ENCODE measurements around the gene ITCH.
"Not testable (repeated sequence)": the region's sequence is repeated elsewhere in the genome, so short reads cannot be mapped to it uniquely, and the experiment has no call there.

Gene ITCH

DNA sequence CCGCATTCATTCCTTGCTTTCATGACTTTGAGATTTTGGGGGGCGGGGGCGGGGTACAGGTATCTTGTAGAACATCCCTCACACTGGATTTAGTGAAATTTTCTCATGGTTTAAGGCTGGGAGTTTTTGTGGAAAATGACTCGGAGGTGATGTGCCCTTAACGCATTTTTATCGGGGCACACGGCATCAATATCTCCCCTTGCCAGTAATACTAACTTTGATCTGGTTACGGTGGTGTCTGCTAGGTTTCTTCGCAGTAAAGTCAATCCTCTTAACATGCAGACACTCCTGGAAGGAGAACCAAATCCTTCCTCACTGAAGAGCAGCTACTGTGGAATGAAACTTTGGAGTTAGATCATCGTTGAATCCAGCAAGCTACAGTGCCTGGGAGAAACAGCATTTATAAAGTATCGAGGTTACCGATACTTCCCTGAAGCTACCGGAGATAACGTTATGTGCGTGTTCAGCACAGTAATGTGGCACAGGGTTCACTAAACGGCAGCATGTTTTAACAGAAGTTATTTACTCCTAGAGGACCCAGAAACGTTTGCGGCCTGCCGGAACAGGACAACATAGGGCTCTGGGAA is 151.9 kb downstream of the ITCH start:
- no peak for DNase-seq

DNA sequence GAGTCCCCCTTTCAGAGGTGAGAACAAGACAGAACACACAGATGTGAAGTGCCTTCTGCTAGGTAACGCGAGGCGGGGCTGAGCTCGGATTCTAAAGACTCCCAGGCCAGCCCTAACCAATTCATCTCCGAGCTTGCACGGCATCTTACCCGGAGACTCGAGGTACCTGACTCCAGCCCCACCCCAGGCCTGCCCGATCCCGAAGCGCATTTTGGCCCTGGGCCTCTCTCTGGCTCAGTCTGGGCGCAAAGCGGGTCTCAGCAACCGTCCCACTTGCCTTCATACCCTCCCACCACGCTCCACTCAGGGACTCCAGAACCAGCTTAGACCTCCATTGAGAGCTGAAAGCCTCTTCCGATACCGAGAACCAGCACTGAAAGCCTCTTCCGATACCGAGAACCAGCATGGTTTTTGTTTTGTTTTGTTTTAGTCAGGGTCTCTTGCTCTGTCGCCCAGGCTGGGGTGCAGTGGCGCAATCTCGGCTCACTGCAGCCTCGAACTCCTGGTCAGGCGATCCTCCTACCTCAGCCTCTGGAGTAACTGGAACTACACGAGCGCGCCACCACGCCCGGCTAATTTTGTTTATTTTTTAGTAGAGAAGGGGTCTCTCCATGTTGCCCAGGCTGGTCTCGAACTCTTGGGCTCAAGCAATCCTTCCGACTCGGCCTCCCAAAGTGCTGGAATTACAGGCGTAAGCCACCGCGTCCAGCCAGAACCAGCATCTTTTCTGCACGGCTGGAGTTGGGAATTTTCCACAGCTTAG is 152.6 kb downstream of the ITCH start:
- peak; percentile 53 for DNase-seq

DNA sequence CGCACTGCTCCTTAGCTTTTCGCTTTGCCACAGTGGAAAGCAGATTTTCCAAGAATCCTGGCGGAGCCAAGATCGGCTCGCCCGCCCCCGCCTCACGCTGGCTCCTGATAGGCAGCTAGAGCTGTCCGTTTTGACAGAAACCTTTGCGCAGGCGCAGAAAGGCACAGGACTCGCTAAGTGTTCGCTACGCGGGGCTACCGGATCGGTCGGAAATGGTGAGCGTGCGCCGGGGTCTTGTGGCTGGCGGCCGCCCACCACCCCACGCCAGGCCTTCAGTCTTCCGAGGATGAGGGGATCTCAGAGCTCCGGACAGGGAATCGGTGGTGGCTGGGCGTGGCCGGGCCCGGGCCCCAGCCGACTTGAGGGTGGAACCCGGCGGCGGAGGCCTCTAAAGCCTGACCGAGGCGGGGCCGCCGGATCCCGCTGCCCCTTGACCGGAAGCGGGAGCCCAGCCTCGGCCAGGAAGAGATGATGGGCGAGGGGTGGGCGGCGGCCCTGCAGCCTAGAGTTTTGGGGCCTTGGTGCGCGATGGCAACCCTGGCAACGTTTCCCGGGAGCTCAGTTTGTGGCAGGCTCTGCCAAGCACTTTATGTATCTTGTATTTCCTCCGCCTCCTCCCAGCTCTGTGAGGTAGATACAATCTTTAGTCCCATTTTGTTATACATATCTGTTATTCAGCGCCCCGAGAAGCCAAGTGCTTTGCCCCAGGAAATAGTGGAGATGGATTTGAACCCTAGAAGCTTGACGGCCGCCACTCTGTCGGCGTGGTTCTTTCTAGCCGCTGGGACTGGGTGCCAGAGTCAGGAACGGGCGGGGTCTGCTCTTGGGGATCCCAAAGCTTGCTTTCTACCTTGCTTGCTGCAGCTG is 153.4 kb downstream of the ITCH start, which contains the start of gene DYNLRB1:
TSS of gene DYNLRB1 (plus strand) at position 176 of the 867 bp plus-strand sequence. CDS start at position 213, 37 bp downstream.
- peak; percentile 82 for DNase-seq

- DNase-seq: no peak
Measured at GRCh38 chr20:34517114-34517505, 154.0 kb downstream of the ITCH start.

DNA sequence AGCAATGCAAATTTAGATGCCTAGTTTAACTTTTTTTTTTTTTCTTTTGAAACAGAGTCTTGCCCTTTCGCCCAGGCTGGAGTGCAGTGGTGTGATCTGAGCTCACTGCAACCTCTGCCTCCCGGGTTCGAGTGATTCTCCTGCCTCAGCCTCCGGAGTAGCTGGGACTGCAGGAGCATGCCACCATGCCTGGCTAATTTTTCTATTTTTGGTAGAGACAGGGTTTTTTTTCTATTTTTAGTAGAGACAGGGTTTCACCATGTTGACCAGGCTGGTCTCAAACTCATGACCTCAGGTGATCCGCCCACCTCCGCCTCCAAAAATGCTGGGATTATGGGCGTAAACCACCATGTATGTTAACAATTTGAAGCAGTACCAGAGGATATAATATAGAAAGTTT is 155.8 kb downstream of the ITCH start:
- DNase-seq: not testable (repeated sequence)

- DNase-seq: not testable (repeated sequence)
Measured at GRCh38 chr20:34519841-34520240, 156.8 kb downstream of the ITCH start.

DNA sequence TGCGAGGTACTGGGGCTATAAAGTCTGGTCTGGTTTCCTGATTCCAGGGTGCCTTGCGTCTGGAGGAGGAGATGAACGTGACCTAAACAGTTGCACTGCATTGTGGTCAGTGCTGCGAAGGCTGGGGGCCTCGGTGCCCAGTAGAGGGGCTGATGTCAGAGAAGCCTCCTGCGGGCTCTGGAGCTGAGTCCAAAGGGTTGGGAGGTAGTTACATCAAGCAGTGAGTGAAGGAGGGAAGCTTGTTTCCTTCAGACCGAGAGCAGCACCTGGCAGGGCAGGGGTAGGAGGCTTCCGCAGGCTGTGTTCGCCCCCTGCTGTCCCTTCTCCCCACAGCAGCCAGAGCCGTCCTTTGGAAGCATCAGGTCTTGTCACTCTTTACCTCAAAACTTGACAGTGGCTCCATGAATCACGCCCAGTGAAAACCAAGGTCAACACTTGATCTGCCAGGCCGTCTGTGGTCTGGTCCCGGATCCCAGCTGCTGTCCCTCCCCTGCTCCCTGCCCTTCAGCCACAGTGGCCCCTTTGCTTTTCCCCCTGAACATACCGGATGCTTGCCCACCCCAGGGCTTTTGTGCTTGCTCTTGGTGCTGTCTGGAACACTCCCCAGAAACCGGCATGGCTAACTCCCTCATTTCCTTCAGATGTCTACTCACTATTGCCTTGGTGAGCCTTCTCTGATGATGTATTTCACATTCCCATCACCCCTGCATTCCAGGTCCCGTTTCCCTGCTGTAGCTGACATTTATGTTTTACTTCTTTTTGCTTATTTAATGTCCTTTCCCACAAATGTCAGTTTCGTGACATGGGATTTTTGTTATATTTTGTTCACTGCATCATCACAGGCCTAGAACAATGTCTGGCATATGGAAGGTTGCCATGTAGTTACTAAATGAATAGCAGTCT is 160.1 kb downstream of the ITCH start:
- DNase-seq: no peak

GRCh38 chr20:34524426-34524825 is 161.4 kb downstream of the ITCH start:
- no peak for DNase-seq

DNA sequence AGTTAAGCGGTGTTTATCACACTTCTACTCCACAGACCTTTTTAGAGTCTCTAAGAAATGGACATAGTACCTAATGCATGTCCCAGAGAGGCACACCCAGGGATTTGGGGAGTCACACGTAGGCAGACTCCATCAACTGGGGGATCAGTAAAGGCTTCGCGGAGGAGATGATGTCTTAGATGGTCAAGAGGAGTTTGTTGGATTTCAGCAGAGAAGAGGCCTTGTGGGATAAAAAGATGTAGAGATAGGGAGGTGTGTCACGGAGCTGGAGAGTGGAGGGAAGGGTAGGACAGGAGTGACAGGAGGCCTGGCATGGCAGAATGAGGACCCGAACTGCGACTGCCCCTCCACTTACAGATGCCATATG is 162.3 kb downstream of the ITCH start:
- DNase-seq: no peak

- DNase-seq: peak; percentile 31
Measured at GRCh38 chr20:34525709-34526416, 162.8 kb downstream of the ITCH start.

DNA sequence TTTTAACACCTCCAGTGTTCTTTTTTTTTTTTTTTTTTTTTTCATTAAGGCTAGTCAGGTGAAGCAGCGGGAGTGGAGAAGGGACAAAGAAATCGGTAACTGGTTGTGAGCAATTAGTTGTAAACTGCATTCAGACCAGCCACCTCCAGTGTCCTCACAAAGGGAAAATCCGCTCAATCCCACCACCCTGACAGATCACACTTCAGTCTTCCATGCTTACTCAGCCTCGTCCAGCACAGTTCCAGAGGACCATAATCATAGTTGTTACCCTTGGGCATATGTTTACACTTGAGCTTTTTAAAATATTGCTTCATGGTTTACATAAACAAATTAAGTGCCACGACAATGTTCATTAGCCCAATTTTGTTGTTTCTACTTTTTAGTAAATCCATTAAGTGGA is 163.4 kb downstream of the ITCH start:
- DNase-seq: no peak

- DNase-seq: no peak
Measured at GRCh38 chr20:34527016-34527415, 163.9 kb downstream of the ITCH start.

DNA sequence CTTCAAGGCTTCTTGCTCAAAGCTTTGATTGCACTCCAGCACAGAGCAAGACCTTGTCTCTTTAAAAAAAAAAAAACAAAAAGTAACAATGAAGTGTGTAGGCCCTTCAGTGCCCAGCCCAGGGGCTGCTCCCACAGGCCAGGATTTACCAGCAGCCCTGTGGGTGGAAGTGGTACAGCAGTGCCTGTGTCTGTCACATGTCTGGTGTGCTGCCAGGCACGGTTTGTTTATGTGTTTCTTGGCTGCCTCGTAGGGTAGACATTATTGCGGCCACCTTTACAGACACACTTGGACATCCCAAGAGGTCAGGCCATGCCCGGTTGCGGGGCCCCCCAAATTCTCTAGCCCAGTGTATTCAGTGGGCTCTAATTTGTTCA is 165.8 kb downstream of the ITCH start:
- DNase-seq: no peak

DNA sequence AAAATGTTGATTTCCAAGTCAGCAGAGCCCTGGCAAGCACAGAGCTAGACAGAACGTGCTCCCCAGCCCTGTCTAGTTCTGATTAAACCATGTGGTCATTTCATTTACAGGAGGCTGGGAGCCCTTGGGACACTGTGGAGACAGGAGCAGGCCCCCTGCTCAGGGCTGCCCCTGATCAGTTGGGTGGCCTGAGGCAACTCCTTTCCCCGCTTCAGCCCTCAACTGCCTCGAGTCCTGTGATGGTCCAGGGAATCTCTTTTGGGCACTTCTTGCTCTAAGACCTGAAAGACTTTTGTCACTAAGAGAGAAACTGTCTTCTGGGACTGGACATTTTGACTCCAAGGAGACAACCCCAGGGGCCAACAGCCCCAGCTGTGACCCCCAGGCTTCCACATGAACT is 166.7 kb downstream of the ITCH start:
- DNase-seq: no peak

GRCh38 chr20:34530342-34530741 is 167.3 kb downstream of the ITCH start:
- DNase-seq: no peak

DNA sequence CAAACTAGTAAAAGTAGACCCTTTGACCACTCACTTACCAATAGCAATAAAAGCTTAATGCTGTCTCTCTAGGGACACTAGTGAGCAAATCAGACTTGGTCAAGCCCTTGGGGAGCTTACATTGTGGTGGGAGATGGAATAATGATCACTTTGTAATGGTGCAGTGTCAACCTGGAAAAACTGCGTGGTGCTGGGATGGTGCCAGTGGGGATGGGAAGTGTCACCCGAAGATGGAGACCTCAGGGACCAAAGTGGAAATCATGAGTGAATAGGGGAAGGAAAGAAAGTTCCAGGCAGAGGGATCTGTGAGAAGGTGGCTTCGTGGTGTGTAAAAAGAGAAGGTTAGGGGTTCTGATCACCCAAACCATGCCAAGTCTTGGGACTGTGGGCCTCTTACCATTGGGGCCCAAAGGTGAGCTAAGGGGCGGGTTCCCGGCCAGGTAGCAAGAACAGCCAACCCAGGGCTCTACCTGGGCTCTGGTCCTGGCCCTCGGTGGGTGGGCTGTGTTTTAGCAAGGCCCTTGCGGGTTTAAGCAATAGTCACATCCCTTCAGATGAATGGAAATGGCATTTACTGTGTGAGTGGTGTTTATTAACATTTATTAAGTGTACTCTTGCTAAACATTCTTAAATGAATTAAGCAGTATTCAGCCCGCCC is 168.7 kb downstream of the ITCH start:
- no peak for DNase-seq

GRCh38 chr20:34532320-34532719 is 169.2 kb downstream of the ITCH start:
- DNase-seq: no peak

GRCh38 chr20:34532756-34533155 is 169.7 kb downstream of the ITCH start:
- no peak for DNase-seq

GRCh38 chr20:34534391-34535165 is 171.5 kb downstream of the ITCH start:
- no peak for DNase-seq

- no peak for DNase-seq
Measured at GRCh38 chr20:34535301-34535840, 172.3 kb downstream of the ITCH start.

All from SHP77 treated with DMSO at 0.1 percent for 48 hours (cell line).